LNCAP (cell line): Measurements from ENCODE around the gene DPY19L1.

ENCODE experiments used
- CTCF ChIP-seq: fragments of 450-650 bp; IDR thresholded peaks from 2 replicates; pipeline ENCODE4 v1.5.1; 2017; ENCODE audit warnings: mild to moderate bottlenecking

DPY19L1 gene

GRCh38 chr7:35037211-35037525, at the start of gene DPY19L1:
TSS of gene DPY19L1 (minus strand) at chr7:35037485. CDS start at chr7:35037394, 91 bp downstream.
- no peak for TF ChIP-seq CTCF

GRCh38 chr7:35072950-35073827, 35.9 kb upstream of the DPY19L1 start:
- TF ChIP-seq CTCF: peak; percentile 41; the same call in 1 of the 2 replicates

- TF ChIP-seq CTCF: peak; percentile 14; the same call in 1 of the 2 replicates
These were observed 18.4 kb upstream of the DPY19L1 start for GRCh38 chr7:35055733-35056132.

- no peak for TF ChIP-seq CTCF
These were observed 3.6 kb upstream of the DPY19L1 start for GRCh38 chr7:35040906-35041305.

- TF ChIP-seq CTCF: no peak
These were observed 2.1 kb upstream of the DPY19L1 start for GRCh38 chr7:35039343-35039742.

GRCh38 chr7:35038354-35038753, 1.1 kb upstream of the DPY19L1 start:
- no peak for TF ChIP-seq CTCF

- peak; percentile 88 for TF ChIP-seq CTCF
These were observed 449 bp upstream of the DPY19L1 start for GRCh38 chr7:35037526-35038341.
